ENCODE measurements around the gene SIN3B.

- TF ChIP-seq EZH2 (IDR thresholded peaks at IDR 0.05; ENCODE audit: insufficient read depth, poor library complexity, severe bottlenecking) = no peak
- no peak for TF ChIP-seq EZH2phosphoT487 (IDR thresholded peaks at IDR 0.05; ENCODE audit: insufficient read depth, low read depth)
Observed at GRCh38 chr19:16887353-16888265, 58.4 kb downstream of the SIN3B start.

All from GM23248 (cell line).